ENCODE results near the gene CDC42BPG.

The CDC42BPG gene, protein sequence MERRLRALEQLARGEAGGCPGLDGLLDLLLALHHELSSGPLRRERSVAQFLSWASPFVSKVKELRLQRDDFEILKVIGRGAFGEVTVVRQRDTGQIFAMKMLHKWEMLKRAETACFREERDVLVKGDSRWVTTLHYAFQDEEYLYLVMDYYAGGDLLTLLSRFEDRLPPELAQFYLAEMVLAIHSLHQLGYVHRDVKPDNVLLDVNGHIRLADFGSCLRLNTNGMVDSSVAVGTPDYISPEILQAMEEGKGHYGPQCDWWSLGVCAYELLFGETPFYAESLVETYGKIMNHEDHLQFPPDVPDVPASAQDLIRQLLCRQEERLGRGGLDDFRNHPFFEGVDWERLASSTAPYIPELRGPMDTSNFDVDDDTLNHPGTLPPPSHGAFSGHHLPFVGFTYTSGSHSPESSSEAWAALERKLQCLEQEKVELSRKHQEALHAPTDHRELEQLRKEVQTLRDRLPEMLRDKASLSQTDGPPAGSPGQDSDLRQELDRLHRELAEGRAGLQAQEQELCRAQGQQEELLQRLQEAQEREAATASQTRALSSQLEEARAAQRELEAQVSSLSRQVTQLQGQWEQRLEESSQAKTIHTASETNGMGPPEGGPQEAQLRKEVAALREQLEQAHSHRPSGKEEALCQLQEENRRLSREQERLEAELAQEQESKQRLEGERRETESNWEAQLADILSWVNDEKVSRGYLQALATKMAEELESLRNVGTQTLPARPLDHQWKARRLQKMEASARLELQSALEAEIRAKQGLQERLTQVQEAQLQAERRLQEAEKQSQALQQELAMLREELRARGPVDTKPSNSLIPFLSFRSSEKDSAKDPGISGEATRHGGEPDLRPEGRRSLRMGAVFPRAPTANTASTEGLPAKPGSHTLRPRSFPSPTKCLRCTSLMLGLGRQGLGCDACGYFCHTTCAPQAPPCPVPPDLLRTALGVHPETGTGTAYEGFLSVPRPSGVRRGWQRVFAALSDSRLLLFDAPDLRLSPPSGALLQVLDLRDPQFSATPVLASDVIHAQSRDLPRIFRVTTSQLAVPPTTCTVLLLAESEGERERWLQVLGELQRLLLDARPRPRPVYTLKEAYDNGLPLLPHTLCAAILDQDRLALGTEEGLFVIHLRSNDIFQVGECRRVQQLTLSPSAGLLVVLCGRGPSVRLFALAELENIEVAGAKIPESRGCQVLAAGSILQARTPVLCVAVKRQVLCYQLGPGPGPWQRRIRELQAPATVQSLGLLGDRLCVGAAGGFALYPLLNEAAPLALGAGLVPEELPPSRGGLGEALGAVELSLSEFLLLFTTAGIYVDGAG (N-terminal part only)

DNA sequence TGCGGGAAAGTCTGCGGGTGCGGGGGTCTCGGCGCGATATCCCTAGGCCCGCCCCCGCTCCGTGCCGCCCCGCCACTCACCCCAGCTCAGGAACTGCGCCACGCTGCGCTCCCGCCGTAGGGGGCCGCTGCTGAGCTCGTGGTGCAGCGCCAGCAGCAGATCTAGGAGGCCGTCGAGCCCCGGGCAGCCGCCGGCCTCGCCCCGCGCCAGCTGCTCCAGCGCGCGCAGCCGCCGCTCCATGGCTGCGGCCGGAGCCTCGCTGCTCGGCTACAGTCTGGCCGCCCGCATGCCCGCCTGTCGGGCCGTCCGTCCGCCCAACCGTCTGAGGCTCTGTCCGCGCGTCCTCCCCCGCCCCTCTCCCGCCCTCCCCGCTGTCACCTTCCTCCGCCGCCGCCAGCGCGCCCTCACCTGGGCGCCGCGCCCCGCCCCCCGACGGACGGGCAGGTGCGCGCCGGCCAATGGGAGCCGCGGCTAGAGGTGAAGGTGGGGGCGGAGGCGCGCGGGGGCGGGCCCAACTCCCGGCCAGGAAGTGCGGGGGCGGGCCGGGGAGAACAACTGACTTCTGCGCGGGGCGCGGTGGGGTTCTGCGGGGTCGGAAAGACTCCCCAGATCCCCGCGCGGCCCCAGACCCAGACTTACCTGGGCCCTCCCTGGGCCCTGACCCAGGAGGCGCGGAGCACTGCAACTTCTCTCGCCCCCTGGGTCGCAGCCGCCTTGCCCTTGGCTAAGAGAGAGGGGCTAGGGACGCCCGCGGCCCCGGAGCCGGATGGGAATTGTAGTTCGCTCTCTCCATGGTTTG is at the start of gene CDC42BPG:
TSS of gene CDC42BPG (minus strand) at position 324 of the 799 bp plus-strand sequence. CDS start at position 240, 84 bp downstream.
- peak; percentile 69 for DNase-seq

DNA sequence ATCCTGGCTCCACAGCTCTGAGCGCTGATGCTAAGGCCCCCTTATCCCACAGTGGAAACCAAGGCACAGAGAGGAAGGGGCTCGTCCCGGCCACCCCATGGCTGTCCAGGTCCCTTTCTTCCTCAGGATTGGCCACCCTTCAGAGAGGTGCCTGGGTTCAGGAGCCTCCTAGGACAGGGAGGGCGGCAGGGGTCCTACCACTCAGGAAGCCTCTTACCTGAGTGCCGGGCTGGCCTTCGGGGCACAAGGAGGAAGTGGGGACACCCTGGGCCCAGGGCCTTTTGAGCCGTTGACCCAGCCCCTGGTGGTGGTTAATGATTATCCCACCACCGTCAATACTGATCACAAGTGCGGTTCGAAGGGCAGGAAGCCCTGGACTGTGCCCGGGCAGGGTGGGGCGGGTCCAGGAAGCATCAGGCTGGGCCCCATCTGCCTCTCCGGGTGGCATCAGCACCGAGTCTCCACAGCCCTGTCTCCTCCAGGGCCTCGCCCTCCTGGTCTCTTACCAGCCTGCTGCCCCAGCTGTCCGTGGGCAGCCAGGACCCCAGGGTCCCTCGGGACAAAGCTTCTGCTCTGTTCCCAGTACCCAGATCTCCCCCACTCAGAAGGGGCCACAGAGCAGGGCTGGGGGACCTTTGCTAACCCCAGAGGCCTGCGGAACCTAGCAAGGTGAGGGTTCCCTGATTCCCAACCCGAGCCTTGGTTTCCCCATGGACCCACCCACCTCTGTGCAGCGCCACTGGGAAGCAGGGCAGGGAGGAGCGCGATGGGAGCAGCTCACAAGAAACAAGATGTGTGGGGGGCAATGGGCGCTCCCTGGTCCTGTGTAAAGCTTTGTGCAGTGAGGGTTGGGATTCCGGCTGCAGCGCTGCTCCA is 49.0 kb upstream of the CDC42BPG start:
- DNase-seq: no peak

DNA sequence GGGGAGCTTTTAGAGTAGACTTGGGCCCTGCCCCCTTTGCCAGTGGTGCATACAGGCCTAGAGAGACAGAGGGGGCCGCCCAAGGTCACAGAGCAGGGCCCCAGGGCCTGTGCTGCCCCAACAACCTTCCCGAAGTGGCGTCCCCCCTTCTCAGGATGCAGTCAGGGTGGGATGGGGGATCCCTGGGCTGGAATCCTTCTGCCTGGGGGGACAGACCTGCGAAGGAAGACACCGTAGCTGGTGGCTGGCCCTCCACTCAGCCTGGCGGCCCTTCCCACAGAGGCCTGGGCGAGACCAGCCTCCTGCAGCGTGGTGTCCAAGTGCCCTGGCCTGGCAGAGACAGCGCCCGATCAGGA is 48.4 kb upstream of the CDC42BPG start:
- DNase-seq: no peak

DNA sequence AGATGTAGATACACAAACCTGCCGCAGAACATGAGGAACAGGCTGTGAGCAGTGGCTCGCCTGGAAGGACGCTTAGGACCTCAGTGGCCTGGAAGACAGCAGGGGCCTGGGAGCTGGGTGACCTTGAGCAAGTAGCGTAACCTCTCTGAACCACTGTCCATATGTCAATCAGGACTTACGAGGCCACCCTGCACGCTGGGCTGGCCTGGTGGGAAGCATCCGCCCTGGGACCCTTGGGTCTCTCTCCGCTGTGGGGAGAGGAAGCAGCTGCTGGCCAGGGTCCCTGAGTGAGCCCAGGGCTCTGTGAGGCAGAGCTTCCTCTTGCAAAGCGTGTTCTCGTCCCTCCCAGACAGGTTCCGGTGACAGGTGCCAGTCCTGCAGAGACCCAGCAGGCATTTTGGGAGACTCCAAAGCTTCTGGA is 48.0 kb upstream of the CDC42BPG start:
- DNase-seq: no peak

DNA sequence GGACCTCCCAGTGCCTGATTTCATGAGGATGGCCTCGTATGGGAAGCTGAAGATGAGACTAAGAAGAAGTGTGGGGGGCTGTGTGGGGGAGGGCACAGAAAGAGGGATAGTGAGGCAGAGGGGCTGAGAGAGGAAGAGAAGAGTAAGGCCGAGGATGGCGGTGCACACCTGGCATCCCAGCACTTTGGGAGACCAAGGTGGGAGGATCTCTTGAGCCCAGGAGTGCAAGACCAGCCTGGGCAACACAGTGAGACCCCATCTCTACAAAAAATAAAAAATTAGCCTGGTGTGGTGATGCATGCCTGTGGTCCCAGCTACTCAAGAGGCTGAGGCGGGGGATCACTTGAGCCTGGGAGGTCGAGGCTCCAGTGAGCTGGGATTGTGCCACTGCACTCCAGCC is 47.4 kb upstream of the CDC42BPG start:
- no peak for DNase-seq

DNA sequence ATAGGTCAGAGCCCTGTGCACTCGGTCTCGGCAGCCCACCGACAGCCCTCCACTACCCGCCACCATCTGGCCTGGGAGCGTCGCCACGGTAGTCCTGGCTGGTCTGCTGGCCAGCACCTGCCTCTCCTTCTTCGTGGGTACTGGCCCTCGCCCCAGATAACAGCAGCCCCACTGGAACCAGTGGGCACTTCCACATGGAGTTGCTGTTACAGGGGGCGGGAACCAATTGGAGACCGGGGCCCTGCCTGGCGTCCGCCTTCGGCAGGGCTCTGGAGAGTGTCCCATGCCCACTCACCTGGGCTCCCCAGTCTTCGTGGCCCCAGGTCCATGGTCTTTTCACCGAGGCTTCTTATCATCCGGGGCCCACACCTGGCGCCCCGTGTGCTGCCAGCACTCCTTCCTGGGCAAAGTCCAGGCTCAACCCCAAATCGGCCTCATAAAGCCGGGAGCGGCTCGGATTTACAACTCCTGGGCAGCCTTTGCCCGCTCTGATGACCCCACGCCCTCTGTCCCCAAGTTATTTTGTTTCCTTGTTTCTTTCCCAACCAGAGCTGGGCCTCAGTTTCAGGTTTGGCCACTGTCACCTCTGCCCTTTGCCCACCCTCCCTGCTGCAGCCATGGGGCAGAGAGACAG is 46.9 kb upstream of the CDC42BPG start:
- DNase-seq: no peak

DNA sequence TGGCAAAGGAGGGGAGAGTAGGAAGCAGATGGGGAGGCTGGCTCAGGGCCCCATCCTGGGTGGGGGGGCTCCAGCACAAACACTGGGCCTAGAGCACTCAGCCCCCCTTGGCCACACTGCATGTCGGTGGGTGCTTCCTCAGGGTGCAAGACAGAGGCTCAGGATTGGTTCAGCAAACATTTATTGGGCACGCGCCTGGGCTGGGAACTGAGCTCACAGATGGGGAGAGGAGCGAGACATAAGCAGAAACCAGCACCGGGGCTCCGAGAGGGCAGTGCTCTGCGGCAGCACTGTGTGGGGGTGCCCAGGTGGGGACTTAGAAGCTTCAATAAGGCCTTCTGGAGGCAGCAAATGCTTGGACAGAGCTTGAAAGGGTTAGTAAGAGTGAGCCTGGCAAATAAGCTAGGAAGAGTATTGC is 46.1 kb upstream of the CDC42BPG start:
- DNase-seq: no peak

DNA sequence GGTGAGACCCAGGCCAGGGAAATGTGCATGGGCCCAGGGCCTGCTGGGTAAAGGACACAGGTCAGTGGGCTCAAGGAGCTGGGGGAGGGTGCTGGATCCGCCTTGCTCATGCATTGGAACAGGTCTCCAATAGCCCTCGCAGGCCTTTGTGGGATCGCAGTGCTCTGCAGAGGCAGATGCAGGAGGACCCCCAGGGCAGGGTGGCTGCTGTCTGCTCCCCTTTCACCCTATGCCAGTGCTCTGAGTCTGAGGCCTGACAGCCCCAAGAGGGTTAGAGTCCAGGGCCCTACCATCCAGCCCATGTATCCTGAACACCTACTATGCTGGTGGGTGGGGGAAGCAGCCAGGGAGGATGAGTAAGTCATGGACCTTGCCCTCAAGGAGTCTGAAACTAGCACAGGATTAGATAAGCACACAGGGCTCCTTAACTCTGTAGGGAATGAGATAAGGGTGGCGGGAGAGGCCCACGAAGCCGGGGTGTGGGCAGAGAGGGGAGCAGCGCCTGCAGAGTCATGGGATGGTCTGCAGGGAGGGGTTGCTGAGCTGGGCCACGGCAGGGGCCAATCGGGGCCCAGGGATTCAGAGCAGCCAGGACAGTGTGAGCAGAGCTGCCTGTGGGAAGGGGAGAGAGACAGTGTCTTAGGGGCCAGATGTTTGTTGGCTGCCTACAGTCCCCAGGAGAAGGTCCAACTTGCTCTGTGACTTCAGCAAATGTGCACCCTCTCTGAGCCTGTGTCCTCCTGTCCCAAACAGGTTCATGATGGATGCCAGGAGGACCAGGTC is 44.5 kb upstream of the CDC42BPG start:
- no peak for DNase-seq

DNA sequence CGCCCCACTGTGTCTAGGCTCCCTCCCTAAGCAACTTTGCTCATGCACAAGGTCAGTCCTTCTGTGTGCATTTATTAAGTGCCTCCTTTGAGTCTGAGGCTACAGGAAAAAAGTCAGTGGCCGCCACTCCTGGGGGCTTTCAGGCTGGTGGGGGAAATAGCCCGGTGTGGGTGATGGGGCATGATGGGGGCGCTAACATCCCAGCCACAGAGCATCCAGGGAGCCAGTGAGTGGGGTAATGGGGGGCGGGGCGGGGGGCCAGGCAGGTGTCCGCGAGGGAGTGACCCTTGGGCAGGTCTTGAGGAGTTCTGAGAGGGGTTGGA is 43.9 kb upstream of the CDC42BPG start:
- DNase-seq: no peak

DNA sequence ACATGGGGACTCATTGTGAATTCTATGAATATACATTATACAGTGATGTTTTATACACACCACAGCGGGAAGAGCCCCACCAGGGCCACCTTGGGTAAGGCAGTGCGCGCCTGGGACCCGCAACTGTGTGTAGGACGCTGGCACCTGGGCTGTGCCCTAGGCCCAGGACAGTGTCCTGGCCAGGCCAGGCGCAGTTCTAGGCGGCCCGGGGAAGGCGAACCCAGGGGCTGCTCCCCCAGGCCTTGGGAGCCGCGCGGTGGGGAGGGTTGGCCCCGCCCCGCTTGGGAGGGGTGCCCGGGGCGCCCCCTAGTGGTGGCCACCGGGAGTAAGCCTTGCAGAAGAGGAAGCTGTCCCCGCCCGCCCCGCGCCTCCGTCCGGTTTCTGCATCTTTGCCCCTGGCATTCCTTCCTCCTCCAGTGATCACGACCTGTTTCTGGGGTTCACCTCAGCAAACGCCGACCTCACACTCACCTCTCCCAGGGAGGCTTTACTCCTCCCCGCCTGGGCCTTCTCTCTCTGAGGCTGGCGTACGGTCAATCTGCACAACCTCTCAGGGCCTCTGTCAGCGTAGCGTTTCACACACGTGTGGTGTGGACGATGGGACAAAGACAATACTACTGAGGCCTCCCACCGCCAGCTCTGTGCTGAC is 43.4 kb upstream of the CDC42BPG start:
- peak; percentile 86 for DNase-seq

DNA sequence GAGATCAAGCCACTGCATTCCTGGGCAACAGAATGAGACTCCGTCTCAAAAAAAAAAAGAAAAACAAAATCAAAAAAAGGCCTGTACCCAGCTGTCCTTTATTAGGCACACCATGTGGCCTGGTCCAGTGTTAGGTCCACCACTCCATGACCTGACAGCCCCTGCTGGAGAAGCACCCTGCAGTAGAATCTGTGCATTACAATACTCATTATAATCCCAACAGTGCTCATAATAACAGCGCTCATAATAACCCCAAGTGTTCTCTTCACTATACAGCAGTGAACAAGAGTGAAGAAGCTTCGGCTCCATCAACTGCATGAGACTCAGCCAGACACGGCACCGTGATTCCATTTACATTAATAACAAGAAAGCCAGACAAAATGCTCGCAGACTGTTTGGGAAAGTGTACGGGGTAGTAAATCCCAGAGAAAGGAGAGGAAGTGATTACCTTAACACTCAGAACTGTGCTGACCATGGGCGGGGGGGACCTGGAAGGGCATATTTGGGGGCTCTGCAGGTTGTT is 42.8 kb upstream of the CDC42BPG start:
- DNase-seq: no peak

DNA sequence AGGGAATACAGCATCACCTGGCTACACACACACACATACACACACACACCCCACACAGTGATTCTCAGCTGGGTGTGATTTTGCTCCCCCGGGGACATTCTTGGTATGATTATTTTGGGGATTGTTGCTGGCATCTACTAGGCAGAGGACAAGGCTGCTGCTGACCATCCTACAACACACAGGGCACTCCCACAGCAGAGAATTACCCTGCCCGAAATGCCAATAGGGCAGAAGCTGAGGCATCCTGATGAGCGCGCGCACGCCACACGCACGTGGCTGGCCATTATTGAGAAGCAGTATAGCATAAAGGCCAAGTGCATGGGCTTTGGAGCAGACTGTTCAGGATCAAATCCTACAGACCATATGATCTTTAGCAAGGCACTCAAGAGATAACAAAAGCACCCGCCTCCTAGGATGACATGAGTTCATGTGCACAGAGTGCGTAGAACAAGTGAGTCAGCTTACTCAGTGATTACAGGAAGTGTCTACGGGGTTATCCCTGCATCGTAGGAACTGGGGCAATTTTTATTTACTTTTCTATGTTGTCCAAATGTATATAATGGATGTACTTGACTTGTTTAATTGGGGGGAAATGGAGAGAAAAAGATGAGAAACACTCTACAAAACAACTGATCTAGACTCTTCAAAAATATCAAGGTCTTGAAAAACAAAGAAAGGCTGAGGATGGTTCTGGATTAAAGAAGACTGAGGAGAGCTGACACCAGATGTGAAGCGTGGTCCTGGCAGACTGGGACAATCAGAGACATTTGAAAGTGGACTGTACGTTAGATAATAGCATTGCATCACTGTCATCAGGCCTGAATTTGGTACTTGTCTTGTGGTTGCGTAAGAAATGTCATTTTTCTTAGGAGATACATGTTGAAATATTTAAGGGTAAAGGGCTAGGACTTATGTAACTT is 41.2 kb upstream of the CDC42BPG start:
- peak; percentile 40 for DNase-seq

DNA sequence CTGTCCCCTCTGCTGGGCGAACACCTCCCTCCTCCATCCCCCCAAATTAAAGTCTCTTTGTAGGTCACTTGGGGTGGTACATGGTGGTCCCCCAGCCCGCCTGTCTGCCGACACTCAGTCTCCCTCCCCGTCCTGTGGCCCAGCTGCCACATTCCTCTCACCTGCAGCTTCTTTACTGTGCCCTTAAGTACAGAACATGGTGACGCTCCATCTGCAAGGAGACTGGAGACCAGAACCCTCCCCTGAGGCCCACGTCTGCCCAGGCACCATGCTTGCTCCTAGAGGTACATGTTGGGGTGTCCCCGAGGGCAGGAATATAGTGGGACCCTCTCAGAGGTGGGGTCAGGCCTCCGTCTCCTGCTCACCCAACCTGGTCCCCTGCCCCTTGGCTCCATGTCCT is 39.6 kb upstream of the CDC42BPG start:
- DNase-seq: no peak

DNA sequence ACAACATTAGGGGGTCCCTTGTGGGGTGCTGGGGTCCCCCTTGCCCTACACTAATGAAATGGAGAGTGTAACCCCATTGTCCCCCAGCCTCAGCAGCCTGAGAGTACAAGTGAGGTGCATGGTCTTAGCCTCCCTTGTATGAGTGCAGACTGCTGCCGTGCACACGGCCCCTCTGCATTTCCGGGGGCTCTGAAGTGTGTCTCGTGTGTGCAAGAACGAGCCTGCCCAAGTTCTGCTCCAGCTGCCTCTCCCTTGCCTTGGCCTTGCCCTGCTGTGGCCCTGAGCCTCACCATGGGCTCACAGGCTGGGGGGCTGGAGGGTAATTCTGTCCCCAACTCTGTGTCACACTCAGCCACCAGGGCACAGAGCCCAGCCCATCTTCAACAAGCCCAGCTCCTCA is 39.1 kb upstream of the CDC42BPG start:
- no peak for DNase-seq

DNA sequence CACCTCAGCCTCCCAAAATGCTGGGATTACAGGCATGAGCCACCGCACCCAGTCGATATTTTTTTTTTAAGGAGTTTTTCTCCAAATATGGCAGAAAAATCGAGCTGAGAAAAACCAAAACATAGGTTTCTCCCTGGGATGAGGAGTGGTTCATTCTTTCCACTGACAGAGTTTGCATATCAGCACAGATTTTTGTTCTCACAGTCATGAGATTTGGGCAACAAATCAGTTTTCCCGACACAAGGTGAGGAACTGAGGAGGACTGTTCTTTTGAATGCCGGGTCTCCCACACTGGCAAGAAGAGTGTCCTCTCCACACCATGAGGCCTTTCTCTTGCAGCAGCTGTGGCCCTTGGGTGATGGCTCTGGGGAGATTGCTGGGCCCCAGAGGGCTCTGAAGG is 37.8 kb upstream of the CDC42BPG start:
- no peak for DNase-seq

DNA sequence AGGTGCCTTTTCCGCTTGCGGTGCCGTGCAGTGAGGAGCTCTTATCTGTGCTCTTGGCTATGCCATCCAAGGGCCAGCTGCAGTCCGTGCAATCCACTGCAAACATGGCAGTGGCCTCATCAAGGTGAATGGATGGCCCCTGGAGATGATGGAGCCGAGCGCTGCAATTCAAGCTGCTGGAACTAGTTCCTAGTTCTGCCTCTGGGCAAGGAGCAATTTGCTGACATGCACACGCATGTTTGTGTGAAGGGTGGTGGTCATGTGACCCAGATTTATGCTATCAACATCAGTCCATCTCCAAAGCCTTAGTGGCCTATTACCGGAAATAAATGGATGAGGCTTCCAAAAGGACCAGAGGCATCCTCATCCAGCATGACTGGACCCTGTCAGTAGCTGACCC is 37.0 kb upstream of the CDC42BPG start:
- no peak for DNase-seq

DNA sequence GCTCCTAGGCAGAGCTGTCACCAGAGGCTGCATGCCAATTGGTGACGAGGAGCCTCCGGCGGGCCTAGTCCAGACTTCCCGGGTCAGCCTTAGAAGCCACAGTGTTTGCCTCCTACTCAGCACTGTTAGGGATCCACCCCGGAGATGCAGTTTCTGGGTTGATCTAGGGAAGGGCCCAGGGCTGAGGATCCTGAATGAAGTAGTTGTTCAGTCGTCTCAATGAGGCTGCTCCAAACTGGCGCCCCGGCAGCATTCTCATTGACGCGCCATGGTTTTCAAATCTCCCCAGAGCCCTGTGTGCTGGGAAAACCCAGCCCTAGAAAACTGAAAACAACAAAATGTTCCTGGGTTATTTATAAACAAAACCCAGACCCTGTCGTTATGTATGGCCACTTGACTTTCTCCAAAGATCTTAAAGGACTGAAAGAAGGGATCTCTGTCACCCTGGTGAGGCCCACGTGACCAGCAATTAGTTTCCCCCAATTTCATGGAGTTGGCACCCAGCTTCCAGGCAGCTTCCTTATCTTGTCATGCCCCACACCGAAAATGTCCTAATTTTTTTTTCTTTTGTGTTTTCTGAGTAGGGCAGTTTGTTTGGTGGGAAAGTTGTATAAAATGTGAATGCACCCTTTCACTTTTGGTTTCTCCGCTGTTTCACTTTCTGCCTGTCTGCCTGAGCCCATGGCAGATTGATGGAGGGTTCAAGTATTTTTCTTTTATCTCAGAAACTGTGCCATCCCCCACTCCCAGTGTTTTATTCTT is 36.0 kb upstream of the CDC42BPG start:
- no peak for DNase-seq
